Upper lobe of left lung (tissue), 4 donors: ENCODE data around the gene GAB2.
A peak's percentile ranks its signal among the peaks of the same experiment; 100 is the strongest.

Experiments
- POLR2A ChIP-seq, 4 donors: fragments of 450-650 bp; IDR thresholded peaks; one replicate each; pipeline ENCODE4 v1.5.1; 2016 to 2017; ENCODE audit warnings: antibody characterized with exemption in 4 of 4, mild to moderate bottlenecking in 2 of 4
- TF ChIP-seq, protein P1 (sequence below), 6 experiments: fragments of 450-650 bp in 4 of 6; fragments of 200-600 bp in 2 of 6; sonication (generic) in 2 of 6; IDR thresholded peaks; one replicate each; pipeline ENCODE4 v1.5.1; 2016 to 2019; ENCODE audit warnings: antibody characterized with exemption in 6 of 6

DNA sequence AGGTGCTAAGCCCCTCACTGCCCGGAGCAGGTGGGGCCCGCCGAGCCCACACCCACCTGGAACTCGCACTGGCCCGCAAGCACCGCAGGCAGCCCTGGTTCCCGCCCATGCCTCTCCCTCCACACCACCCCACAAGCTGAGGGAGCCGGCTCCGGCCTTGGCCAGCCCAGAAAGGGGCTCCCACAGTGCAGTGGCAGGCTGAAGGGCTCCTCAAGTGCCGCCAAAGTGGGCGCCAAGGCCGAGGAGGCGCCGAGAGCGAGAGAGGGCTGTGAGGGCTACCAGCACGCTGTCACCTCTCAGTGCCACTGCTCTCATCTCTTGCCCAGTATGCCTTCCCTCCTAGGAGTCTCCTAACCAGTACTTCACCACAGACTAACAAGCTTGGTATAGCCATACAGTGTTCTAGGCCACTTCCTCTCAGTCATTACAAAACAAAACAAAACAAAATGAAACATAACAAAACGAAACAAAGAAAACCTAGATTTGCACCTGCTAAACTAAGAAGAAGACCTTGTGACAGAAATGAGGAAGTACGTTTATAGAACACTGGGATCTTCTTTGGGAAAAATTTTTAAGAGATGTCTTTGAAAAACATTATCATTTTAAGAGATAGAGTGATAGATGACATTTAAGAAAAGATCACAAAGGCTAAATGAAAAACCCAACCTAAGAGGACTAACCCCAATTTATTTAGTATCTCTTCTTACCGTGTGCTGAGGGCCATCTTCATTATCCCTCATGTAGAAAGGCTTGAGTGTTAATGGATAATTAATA is 47.7 kb upstream of the GAB2 start:
- TF ChIP-seq, protein P1, sequence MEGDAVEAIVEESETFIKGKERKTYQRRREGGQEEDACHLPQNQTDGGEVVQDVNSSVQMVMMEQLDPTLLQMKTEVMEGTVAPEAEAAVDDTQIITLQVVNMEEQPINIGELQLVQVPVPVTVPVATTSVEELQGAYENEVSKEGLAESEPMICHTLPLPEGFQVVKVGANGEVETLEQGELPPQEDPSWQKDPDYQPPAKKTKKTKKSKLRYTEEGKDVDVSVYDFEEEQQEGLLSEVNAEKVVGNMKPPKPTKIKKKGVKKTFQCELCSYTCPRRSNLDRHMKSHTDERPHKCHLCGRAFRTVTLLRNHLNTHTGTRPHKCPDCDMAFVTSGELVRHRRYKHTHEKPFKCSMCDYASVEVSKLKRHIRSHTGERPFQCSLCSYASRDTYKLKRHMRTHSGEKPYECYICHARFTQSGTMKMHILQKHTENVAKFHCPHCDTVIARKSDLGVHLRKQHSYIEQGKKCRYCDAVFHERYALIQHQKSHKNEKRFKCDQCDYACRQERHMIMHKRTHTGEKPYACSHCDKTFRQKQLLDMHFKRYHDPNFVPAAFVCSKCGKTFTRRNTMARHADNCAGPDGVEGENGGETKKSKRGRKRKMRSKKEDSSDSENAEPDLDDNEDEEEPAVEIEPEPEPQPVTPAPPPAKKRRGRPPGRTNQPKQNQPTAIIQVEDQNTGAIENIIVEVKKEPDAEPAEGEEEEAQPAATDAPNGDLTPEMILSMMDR (IDR thresholded peaks at IDR 0.05): no peak
- peak in 1 of 4 donors; percentile 25 for TF ChIP-seq POLR2A (IDR thresholded peaks at IDR 0.05)
